Fibroblast of the aortic adventitia (primary cell): ENCODE data around the gene FMNL3. TPM values are rescaled to one million over a fixed set of nuclear protein-coding genes. Genes with fewer than 3 reads are reported as not detected.

Experiments used
- DNase-seq: peaks from one replicate; pipeline ENCODE4 v3.0.0-alpha.2; 2010; ENCODE audit warnings: low read depth
- H3K4me3 ChIP-seq: 2 replicates; pipeline ENCODE4 v1.5.1; 2011; ENCODE audit warnings: low read depth, mild to moderate bottlenecking, control low read depth, low read length, moderate library complexity
- CTCF ChIP-seq: IDR thresholded peaks from 2 replicates; pipeline ENCODE4 v1.5.1; 2011; ENCODE audit warnings: mild to moderate bottlenecking, low read length, control low read depth, inconsistent platforms; ENCODE audit not compliant: insufficient read depth
- small RNA-seq: library from RNA; depleted of rRNA; stranded (forward); fragments of <200 nt; gene quantifications from one replicate; pipeline ENCODE3, GENCODE V24; 2012
- total RNA-seq: library from RNA; depleted of rRNA; stranded (reverse); fragments of >200 nt; gene quantifications from 2 replicates; pipeline ENCODE4 v1.2.3, GENCODE V29; 2012; ENCODE audit warnings: low replicate concordance

FMNL3 gene
- total RNA-seq, 1 donor = 20.8 TPM

GRCh38 chr12:49588281-49588680 lies 118.9 kb downstream of the FMNL3 start:
- no peak for DNase-seq
- H3K4me3 ChIP-seq = no peak overlapping the region
- TF ChIP-seq CTCF = no peak

- TF ChIP-seq CTCF = no peak
- no peak overlapping the region for H3K4me3 ChIP-seq
- DNase-seq = no peak
Measured at GRCh38 chr12:49587174-49587908, 119.9 kb downstream of the FMNL3 start.

Small RNA genes within 50 kb of the gene (small RNA-seq; reads per million reads assigned to genes)
- gene AC020612.2 (not detected), gene HIGD1AP9 (not detected), gene POLR2KP1 (not detected), gene RNU6-834P (not detected)

Other genes with a start within 250 kb of the FMNL3 start
- 0.08 and 0.18 TPM in 2 replicates for gene KCNH3, start 168.4 kb downstream of the FMNL3 start, total RNA-seq
- gene MCRS1, start 139.3 kb downstream of the FMNL3 start, total RNA-seq = 45.5 and 48.7 TPM in 2 replicates
- 0.45 and 2.7 TPM in 2 replicates for gene FAM186B, start 101.8 kb downstream of the FMNL3 start, total RNA-seq
- 10.5 and 16.8 TPM in 2 replicates for gene PRPF40B, start 83.8 kb downstream of the FMNL3 start, total RNA-seq
- 238 and 564 TPM in 2 replicates for gene TMBIM6, start 34.2 kb upstream of the FMNL3 start, total RNA-seq
- 21.6 and 27.9 TPM in 2 replicates for gene NCKAP5L, start 121.0 kb upstream of the FMNL3 start, total RNA-seq
- 0.82 and 4.5 TPM in 2 replicates for gene BCDIN3D, start 135.7 kb upstream of the FMNL3 start, total RNA-seq
- 12.9 and 13.8 TPM in 2 replicates for gene FAIM2, start 196.5 kb upstream of the FMNL3 start, total RNA-seq
- not detected in 2 replicates for gene AQP2, start 243.3 kb upstream of the FMNL3 start, total RNA-seq